HG02678 (cell line): ENCODE data around the gene NF1.
A peak's percentile ranks its signal among the peaks of the same experiment; 100 is the strongest.
"Not testable (repeated sequence)": the region's sequence is repeated elsewhere in the genome, so short reads cannot be mapped to it uniquely, and the experiment has no call there.

Experiments used
- ATAC-seq: cut with Tn5 transposase; IDR thresholded peaks from one replicate; pipeline ENCODE4 v1.9.1; 2021; ENCODE audit warnings: mild to moderate bottlenecking, moderate library complexity; ENCODE audit not compliant: unreplicated experiment

NF1 gene

DNA sequence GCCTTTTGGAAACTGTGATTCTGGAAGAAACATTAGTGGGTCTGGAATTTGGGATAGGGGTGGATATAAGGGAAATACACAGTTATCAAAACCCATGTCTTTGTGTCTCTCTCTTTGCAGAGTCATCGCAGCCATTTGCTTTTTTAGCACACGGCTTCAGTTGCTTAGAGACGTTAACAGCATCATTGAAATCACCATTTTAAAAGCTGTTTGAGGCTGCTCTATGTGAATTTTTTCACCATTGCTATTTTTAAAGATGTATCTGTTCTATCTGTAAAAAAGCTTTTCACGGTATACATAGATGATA, 155.0 kb downstream of the NF1 start:
- ATAC-seq, result no peak

DNA sequence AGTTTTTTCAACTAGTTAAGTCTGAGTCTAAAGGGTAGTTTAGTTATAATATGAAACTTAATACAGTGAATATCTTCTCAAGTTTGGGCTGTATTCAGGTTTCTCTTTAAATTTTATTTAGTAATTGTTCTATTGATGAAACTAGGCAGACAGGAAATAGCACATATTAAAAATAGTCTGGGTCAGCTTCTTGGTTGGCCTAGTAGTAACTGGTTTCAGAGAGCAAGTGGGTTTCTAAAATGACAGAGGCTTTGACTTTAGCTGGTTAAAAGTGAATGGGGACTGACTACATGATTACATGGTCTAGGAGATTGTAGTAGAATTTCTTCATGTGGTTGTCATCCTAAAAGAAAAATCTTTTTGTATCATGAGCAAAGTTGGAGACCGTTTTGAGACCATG, 155.5 kb downstream of the NF1 start:
- ATAC-seq, result peak; percentile 50

DNA sequence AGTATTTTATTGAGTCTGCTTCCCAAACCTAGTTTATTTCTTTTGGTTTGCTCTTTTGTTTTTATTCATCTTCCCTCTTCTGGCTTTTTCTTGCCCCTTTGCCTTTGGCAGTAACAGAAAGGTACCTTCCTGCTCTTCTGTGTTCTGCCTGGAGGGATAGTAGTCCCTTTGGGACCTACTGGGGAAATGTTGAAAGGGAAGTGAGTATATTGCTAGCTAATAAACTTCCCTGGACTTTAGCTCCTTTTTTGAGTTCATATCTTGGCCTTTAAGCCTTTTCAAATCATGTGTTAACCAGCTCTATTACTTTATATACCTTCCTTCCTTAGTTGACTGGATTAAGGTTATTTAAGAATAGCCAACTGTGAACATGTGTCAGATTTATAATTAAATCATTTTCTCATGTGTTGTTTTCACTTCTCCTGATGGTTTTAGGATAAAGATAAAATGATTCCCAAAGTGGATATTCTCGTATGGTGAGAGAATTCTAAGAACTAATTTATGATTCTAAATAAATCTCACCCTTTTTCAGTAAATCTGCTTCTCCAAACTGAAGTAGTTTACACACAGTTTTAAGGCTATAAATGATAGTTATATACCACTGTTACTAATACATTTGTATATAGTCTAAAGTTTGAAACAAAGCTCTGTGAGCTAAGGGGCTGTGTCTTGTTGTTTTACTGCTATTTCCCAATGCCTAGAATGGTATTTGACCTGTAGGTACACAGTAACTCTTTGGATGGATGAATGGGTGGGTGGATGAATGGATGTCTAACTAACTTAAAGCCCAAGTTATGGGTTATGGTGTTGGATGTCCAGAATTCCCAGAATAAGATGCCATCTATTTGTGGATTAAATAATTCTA, 156.6 kb downstream of the NF1 start:
- no peak for ATAC-seq

- ATAC-seq, result no peak
Observed at GRCh38 chr17:31251970-31252328, 157.2 kb downstream of the NF1 start.

GRCh38 chr17:31252741-31253140, 158.0 kb downstream of the NF1 start:
- no peak for ATAC-seq

DNA sequence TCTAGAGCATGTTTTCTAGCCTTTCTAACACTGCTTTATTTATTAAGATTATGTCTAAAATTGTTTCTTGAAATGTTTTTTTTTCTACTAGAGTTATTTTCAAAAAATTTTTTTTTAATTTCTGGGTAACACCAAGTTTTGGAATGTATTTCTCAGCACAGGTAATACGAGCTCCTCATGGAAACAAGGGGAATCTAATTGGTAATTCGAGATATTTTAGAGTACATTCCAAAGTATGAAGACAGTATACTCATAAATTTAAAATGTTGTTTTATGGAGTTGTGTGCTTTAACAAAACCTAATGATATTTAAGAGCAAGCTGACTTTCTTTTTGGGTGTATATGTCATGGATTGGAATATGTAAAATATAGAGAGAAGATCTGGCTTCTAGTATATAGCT, 159.9 kb downstream of the NF1 start:
- no peak for ATAC-seq

DNA sequence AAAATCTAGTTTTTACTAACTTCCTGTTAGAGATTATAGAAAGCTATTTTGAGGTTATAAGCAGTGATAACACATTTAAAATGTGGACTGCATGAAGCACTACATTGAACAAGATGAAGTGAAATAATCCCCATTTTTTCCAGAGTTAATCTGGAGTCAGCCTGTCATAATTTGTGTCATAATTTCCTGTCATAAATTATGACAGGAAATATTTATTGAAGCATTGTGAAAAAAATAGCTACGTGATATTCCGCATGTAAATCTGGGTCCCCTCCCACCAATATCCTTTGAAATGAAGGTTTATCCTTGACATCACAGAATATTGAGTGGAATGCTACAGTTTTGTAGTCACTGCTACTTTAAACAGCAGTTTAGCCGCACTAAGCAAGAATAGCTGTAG, 162.2 kb downstream of the NF1 start:
- ATAC-seq, result no peak

GRCh38 chr17:31260151-31260550, 165.4 kb downstream of the NF1 start:
- ATAC-seq, result no peak

- no peak for ATAC-seq
Observed at GRCh38 chr17:31261601-31262000, 166.8 kb downstream of the NF1 start.

- ATAC-seq, result not testable (repeated sequence)
Observed at GRCh38 chr17:31262923-31263322, 168.1 kb downstream of the NF1 start.

- ATAC-seq, result no peak
Observed at GRCh38 chr17:31266042-31266441, 171.3 kb downstream of the NF1 start.

DNA sequence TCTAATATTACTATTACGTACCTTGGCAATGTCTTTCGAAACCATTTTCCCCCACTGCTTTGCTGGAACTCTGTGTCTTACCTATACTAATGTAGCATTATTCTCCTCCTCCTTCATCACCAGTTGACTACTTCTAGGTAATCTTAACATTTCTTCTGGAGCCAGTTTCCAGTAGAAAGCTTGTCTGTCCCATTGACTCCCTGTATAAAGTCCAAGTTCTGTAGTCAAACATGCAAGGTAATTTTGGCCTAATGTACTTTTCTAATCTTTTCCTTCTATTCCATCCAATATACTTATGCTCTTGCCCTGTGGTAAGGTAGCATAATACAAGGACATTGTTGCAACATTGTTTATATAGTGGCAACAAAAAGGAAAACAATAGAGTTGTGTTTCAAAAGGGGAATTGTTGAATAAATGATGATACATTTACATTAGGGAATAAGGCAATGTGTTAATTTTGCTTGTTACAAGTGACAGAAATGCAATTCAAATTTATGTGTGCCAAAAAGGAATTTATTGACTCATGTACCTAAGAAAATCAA, 174.3 kb downstream of the NF1 start:
- no peak for ATAC-seq

DNA sequence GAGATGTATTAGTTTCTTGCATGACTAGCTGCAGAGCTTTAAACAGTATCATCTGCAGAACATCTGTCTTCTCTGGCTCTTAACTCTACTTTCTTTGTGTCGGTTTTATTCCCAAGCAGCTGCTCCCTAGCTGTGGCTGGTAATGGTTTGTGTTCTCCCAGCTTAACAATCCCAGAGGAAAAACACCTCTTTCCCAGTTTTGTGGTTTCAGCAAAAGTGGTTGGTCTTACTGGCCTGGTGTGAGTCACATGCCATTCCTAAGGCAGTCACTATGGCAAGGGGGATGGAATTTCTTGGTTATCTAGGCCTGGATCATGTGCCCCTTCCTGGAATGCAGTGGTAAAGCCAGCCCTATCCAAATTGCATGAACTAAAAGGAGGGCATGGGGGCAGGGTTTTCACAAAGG, 174.8 kb downstream of the NF1 start:
- no peak for ATAC-seq

DNA sequence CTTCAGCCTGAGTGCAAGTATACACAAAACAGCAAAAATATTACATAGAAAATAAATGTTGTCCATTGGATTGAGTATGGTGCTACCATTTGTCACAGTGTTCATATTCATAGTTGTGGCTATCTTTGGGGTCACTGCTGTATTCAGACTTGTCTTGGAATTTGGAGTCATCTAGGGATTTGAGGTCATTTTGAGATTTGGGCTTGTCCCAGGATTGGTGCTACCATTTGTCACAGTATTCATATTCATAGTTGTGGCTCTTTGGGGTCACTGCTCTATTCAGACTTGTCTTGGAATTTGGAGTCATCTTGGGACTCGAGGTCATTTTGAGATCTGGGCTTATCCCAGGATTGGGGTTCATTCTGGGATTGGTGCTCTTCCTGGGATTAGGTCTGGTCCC, 177.5 kb downstream of the NF1 start:
- ATAC-seq, result no peak

GRCh38 chr17:31272803-31273202, 178.0 kb downstream of the NF1 start:
- no peak for ATAC-seq

DNA sequence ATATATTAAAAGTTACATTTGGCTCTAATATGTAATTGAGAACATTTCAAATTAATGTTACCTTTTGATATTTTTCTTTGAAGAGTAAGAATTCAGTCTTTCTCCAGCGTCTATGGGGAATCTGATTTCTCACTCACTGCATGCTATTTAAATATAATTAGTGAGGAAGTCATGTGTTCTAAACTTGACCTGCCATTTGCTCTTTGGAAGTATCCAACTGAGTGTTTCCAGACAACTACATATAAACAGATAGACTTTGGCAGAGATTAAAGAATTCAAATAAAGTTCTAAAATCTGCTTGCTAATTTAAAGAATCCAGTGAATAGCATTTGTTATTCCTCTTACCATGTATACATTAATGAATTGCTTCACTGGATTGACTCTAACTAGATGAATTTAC, 178.7 kb downstream of the NF1 start:
- no peak for ATAC-seq

DNA sequence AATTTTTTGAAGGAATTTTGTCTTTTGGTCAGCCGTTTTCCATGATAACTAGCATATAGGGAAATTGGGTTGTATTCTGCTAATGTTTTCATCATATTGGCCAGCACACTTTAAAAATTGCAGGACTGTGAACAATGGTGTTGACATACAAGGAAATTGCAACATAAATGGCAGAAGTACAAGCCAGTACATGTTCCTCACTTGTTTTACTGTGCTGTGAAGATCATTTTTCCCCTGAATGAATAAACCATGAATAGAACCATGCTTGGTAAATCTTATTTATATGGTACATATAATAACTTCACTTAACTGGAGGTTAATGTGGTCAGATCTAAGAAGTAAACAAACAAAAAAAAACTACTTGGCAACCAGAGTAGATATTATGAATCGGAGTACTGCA, 179.5 kb downstream of the NF1 start:
- ATAC-seq, result no peak

DNA sequence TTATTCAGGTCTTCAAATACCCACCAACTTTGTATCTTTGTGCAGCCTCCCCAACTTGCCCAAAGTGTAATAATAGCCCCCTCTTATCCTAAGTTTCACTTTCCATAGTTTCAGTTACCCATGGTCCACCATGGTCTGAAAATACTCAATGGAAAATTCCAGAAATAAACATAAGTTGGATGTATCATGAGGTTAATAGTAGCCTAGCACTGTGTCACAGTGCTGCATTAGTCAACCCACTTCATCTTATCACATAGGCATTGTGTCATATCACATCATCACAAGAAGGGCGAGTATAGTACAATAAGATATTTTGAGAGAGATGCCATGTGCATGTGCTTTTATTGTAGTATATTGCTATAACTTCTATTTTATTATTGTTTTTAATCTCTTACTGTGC, 180.3 kb downstream of the NF1 start:
- no peak for ATAC-seq

GRCh38 chr17:31279401-31279800, 184.6 kb downstream of the NF1 start:
- no peak for ATAC-seq

- no peak for ATAC-seq
Observed at GRCh38 chr17:31281061-31281460, 186.3 kb downstream of the NF1 start.

DNA sequence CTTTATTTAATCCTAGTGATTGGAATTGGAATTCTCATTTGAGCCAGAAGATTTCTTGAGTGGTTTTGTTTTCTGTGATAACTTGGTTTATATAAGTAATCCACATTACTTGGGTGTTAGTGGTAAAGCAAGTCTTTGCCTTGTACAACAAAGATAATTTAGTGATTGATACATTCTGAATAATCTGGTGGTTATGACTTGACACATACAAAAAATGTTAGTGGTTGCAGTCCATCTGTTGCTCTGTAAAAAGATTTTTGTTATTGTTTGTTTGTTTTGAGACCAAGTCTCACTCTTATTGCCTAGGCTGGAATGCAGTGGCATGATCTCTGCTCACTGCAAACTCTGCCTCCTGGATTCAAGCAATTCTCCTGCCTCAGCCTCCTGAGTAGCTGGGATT, 189.1 kb downstream of the NF1 start:
- ATAC-seq, result no peak

DNA sequence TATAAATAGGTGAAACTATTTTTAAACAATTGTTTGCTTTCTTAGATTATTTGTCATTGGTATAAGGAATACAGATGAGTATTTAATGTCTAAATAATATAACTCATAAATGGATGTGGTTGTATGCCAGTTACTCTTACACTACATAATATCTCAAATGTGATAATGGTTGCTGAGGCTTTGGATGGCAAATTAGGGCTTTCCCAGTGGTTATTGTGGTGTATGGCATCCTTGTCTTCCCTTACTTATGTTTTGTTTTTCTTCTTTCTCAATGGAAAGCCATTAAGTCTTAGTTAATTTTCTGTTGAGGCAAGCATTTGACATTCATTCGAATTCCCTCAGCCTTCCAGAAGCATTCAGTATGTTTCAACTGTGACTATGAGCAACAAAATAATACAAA, 191.8 kb downstream of the NF1 start:
- no peak for ATAC-seq

- ATAC-seq, result not testable (repeated sequence)
Observed at GRCh38 chr17:31287932-31288331, 193.2 kb downstream of the NF1 start.
